Prostate gland (tissue), 2 donors: ENCODE results near the gene C1QA.

Experiments
- CTCF ChIP-seq, 4 experiments: fragments of 200-600 bp in 2 of 4; fragments of 450-650 bp in 2 of 4; sonication (generic) in 2 of 4; IDR thresholded peaks; 1 replicate in 3 of 4; 2 replicates in 1 of 4; pipeline ENCODE4 v1.5.1; 2016 to 2019; ENCODE audit warnings: antibody characterized with exemption in 4 of 4, mild to moderate bottlenecking in 2 of 4, moderate library complexity in 2 of 4
- POLR2AphosphoS5 ChIP-seq: sonication (generic); formaldehyde crosslinking; IDR thresholded peaks from one replicate; pipeline ENCODE4 v1.6.1; 2017; ENCODE audit warnings: antibody characterized with exemption

GRCh38 chr1:22681556-22682276 lies 45.3 kb downstream of the C1QA start:
- TF ChIP-seq CTCF (IDR thresholded peaks at IDR 0.05) (no peak), POLR2AphosphoS5 (no peak)
